Ishikawa (cell line): ENCODE results near the gene GTSE1.

Experiments used
- CEBPB ChIP-seq: IDR thresholded peaks from 2 replicates; pipeline ENCODE4 v1.6.1; 2012
- CREB1 ChIP-seq: IDR thresholded peaks from 2 replicates; pipeline ENCODE4 v1.6.1; 2012; ENCODE audit warnings: low read depth
- EGR1 ChIP-seq: IDR thresholded peaks from 2 replicates; pipeline ENCODE4 v1.6.1; 2012
- EP300 ChIP-seq: IDR thresholded peaks from 2 replicates; pipeline ENCODE4 v1.6.1; 2012; ENCODE audit warnings: borderline replicate concordance
- RAD21 ChIP-seq: IDR thresholded peaks from 2 replicates; pipeline ENCODE4 v1.6.1; 2012; ENCODE audit warnings: low read depth
- TCF12 ChIP-seq: IDR thresholded peaks from 2 replicates; pipeline ENCODE4 v1.6.1; 2012; ENCODE audit warnings: low read depth
- TEAD4 ChIP-seq: IDR thresholded peaks from 2 replicates; pipeline ENCODE4 v1.6.1; 2012
- YY1 ChIP-seq: IDR thresholded peaks from 2 replicates; pipeline ENCODE4 v1.6.1; 2012; ENCODE audit warnings: low read depth
- ZBTB7A ChIP-seq: IDR thresholded peaks from 2 replicates; pipeline ENCODE4 v1.6.1; 2012; ENCODE audit warnings: low read depth
- TF ChIP-seq, protein P1 (sequence below): IDR thresholded peaks from 2 replicates; pipeline ENCODE4 v1.6.1; 2012
- TF ChIP-seq, protein P2 (sequence below): IDR thresholded peaks from 2 replicates; pipeline ENCODE4 v1.6.1; 2012
- TF ChIP-seq, protein P3 (sequence below): IDR thresholded peaks from 2 replicates; pipeline ENCODE4 v1.6.1; 2012; ENCODE audit warnings: low read depth, mild to moderate bottlenecking

DNA sequence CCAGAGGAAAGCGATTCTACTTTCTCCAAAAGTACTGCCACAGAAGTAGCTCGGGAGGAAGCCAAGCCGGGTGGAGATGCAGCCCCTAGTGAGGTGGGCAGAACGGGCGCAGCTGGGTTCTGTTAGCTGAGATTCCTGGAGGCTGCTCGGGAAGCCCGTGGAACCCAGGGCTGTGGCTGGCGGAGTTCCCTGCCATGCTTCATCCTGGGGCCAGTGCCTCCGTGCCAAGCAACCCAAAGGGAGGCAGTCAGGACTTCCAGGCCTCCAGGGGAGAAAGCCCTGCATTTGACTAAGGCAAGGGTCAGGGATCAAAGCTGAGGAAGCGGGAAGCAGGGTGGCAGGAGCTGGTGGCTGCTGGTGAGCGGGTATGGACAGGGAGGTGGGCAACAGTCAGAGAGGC lies 32.1 kb downstream of the GTSE1 start:
- TF ChIP-seq EP300 (no peak), ZBTB7A (no peak), CREB1 (no peak), RAD21 (no peak), CEBPB (no peak), EGR1 (no peak), YY1 (no peak), TEAD4 (no peak), TCF12 (no peak)
- TF ChIP-seq, protein P1, sequence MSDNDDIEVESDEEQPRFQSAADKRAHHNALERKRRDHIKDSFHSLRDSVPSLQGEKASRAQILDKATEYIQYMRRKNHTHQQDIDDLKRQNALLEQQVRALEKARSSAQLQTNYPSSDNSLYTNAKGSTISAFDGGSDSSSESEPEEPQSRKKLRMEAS, result no peak
- TF ChIP-seq, protein P2, sequence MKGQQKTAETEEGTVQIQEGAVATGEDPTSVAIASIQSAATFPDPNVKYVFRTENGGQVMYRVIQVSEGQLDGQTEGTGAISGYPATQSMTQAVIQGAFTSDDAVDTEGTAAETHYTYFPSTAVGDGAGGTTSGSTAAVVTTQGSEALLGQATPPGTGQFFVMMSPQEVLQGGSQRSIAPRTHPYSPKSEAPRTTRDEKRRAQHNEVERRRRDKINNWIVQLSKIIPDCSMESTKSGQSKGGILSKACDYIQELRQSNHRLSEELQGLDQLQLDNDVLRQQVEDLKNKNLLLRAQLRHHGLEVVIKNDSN, result no peak
- TF ChIP-seq, protein P3, sequence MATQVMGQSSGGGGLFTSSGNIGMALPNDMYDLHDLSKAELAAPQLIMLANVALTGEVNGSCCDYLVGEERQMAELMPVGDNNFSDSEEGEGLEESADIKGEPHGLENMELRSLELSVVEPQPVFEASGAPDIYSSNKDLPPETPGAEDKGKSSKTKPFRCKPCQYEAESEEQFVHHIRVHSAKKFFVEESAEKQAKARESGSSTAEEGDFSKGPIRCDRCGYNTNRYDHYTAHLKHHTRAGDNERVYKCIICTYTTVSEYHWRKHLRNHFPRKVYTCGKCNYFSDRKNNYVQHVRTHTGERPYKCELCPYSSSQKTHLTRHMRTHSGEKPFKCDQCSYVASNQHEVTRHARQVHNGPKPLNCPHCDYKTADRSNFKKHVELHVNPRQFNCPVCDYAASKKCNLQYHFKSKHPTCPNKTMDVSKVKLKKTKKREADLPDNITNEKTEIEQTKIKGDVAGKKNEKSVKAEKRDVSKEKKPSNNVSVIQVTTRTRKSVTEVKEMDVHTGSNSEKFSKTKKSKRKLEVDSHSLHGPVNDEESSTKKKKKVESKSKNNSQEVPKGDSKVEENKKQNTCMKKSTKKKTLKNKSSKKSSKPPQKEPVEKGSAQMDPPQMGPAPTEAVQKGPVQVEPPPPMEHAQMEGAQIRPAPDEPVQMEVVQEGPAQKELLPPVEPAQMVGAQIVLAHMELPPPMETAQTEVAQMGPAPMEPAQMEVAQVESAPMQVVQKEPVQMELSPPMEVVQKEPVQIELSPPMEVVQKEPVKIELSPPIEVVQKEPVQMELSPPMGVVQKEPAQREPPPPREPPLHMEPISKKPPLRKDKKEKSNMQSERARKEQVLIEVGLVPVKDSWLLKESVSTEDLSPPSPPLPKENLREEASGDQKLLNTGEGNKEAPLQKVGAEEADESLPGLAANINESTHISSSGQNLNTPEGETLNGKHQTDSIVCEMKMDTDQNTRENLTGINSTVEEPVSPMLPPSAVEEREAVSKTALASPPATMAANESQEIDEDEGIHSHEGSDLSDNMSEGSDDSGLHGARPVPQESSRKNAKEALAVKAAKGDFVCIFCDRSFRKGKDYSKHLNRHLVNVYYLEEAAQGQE, result no peak
